ENCODE data around the gene MVK. TPM values are rescaled to one million over a fixed set of nuclear protein-coding genes. Genes with fewer than 3 reads are reported as not detected.

Gene MVK
- polyA plus RNA-seq, 1 of the 3 experiments (the other 2 are of a cell fraction), result 7.0 TPM

GRCh38 chr12:109557200-109557599 is 16.4 kb upstream of the MVK start:
- peaks cover 0 to 30% of the 10 kb centered on the region in 2 experiments; a peak in 1 of 4 replicates for H3K4me1 ChIP-seq (ENCODE audit: control insufficient read depth in 1 of 2, insufficient read depth in 2 of 2, low read depth in 1 of 2, low read length in 1 of 2)
- H3F3A ChIP-seq (replicated peaks; ENCODE audit: insufficient read depth), result no peaks in the 10 kb centered on the region
- H3K79me2 ChIP-seq (ENCODE audit: insufficient read depth), result no peaks in the 10 kb centered on the region
- H3K4me3 ChIP-seq (ENCODE audit: low read depth in 2 of 2, low read length in 1 of 2), result no peak overlapping the region
- no peak overlapping the region for H3K4me2 ChIP-seq
- WGBS (ENCODE audit: low lambda C conversion rate), result 93% methylated on average over 5 of the region's 10 CpGs
- no peaks in the 10 kb centered on the region for H3K27me3 ChIP-seq (ENCODE audit: insufficient read depth)
- H3K9me2 ChIP-seq, result no peaks in the 10 kb centered on the region
- no peaks in the 10 kb centered on the region for H3K9me3 ChIP-seq
- TF ChIP-seq, protein P1, sequence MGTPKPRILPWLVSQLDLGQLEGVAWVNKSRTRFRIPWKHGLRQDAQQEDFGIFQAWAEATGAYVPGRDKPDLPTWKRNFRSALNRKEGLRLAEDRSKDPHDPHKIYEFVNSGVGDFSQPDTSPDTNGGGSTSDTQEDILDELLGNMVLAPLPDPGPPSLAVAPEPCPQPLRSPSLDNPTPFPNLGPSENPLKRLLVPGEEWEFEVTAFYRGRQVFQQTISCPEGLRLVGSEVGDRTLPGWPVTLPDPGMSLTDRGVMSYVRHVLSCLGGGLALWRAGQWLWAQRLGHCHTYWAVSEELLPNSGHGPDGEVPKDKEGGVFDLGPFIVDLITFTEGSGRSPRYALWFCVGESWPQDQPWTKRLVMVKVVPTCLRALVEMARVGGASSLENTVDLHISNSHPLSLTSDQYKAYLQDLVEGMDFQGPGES (IDR thresholded peaks at IDR 0.05; ENCODE audit: low read depth, low read length), result no peak
- no peak for TF ChIP-seq FOSL2 (IDR thresholded peaks at IDR 0.05; ENCODE audit: borderline replicate concordance, low read depth)
- no peak for TF ChIP-seq SMC3 (IDR thresholded peaks at IDR 0.05; ENCODE audit: low read depth, low read length)
- TF ChIP-seq USF2 (IDR thresholded peaks at IDR 0.05; ENCODE audit: borderline replicate concordance, low read depth, low read length), result no peak
- TF ChIP-seq FOXJ3 (CRISPR knock-in tag; IDR thresholded peaks at IDR 0.05), result no peak
- TF ChIP-seq MAX (IDR thresholded peaks at IDR 0.05; ENCODE audit: low read depth), result no peak
- no peak for TF ChIP-seq RXRA (IDR thresholded peaks at IDR 0.05; ENCODE audit: borderline replicate concordance, low read depth)
- TF ChIP-seq TCF12 (IDR thresholded peaks at IDR 0.05), result no peak
- TF ChIP-seq YY1 (IDR thresholded peaks at IDR 0.05; ENCODE audit: low read depth), result no peak
- TF ChIP-seq MXI1 (IDR thresholded peaks at IDR 0.05; ENCODE audit: low read depth, low read length), result no peak
- TF ChIP-seq, protein P2, sequence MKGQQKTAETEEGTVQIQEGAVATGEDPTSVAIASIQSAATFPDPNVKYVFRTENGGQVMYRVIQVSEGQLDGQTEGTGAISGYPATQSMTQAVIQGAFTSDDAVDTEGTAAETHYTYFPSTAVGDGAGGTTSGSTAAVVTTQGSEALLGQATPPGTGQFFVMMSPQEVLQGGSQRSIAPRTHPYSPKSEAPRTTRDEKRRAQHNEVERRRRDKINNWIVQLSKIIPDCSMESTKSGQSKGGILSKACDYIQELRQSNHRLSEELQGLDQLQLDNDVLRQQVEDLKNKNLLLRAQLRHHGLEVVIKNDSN (IDR thresholded peaks at IDR 0.05; ENCODE audit: borderline replicate concordance, low read depth), result no peak
- no peak for TF ChIP-seq GABPA (IDR thresholded peaks at IDR 0.05; ENCODE audit: low read depth)
- TF ChIP-seq RFX5 (IDR thresholded peaks at IDR 0.05; ENCODE audit: low read length), result no peak
- no peak for TF ChIP-seq JUND (IDR thresholded peaks at IDR 0.05)
- TF ChIP-seq, protein P3, sequence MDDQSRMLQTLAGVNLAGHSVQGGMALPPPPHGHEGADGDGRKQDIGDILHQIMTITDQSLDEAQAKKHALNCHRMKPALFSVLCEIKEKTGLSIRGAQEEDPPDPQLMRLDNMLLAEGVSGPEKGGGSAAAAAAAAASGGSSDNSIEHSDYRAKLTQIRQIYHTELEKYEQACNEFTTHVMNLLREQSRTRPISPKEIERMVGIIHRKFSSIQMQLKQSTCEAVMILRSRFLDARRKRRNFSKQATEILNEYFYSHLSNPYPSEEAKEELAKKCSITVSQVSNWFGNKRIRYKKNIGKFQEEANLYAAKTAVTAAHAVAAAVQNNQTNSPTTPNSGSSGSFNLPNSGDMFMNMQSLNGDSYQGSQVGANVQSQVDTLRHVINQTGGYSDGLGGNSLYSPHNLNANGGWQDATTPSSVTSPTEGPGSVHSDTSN (IDR thresholded peaks at IDR 0.05), result no peak
- TF ChIP-seq RAD21 (IDR thresholded peaks at IDR 0.05; ENCODE audit: low read length), result no peak
- H4K20me1 ChIP-seq (ENCODE audit: insufficient read depth), result no peaks in the 10 kb centered on the region
- POLR2A ChIA-PET, result interaction anchor here (0.7 to 1.0 kb wide), 2 partner anchors 15 to 40 kb away, joined by 3 to 4 read pairs; no protein-coding TSS in a partner anchor
- H2AFZ ChIP-seq (ENCODE audit: low read depth), result no peak overlapping the region
- no peaks in the 10 kb centered on the region for H3K36me3 ChIP-seq (replicated peaks in 1 of 2; ENCODE audit: control insufficient read depth in 1 of 2, insufficient read depth in 2 of 2, low read length in 1 of 2)
- no peak overlapping the region for H3K9ac ChIP-seq
- no peak overlapping the region for H3K27ac ChIP-seq (ENCODE audit: low read depth in 2 of 2, low read length in 1 of 2)
- CTCF ChIA-PET, result interaction anchor here (1.0 to 1.1 kb wide), 2 partner anchors 29 to 288 kb away, joined by 3 read pairs; no protein-coding TSS in a partner anchor
- no peak for DNase-seq
